Ascending aorta (tissue), 2 donors: ENCODE results near the gene CAMTA1. TPM values are rescaled to one million over a fixed set of nuclear protein-coding genes. Genes with fewer than 3 reads are reported as not detected.

ENCODE experiments used
- DNase-seq, 2 donors: peaks; one replicate each; pipeline ENCODE4 v3.0.0-alpha.2; 2019; ENCODE audit warnings: low spot score in 2 of 2
- H3K27ac ChIP-seq, 2 donors: fragments of 200-600 bp; sonication (generic); one replicate each; pipeline ENCODE4 v1.5.1; 2016 to 2017; ENCODE audit warnings: mild to moderate bottlenecking in 1 of 2
- H3K27me3 ChIP-seq: fragments of 200-600 bp; sonication (generic); one replicate; pipeline ENCODE4 v1.5.1; 2017
- H3K36me3 ChIP-seq, 2 donors: fragments of 200-600 bp; sonication (generic); one replicate each; pipeline ENCODE4 v1.5.1; 2016
- H3K4me1 ChIP-seq, 2 donors: fragments of 200-600 bp; sonication (generic); one replicate each; pipeline ENCODE4 v1.5.1; 2016 to 2017; ENCODE audit warnings: mild to moderate bottlenecking in 1 of 2
- H3K4me3 ChIP-seq, 2 donors: fragments of 200-600 bp; sonication (generic); one replicate each; pipeline ENCODE4 v1.5.1; 2016 to 2017; ENCODE audit warnings: mild to moderate bottlenecking in 1 of 2
- H3K9me3 ChIP-seq, 2 donors: fragments of 200-600 bp; sonication (generic); one replicate each; pipeline ENCODE4 v1.5.1; 2016
- CTCF ChIP-seq, 3 experiments: fragments of 200-600 bp in 2 of 3; fragments of 450-650 bp in 1 of 3; sonication (generic) in 2 of 3; IDR thresholded peaks; one replicate each; pipeline ENCODE4 v1.5.1; 2016 to 2019; ENCODE audit warnings: antibody characterized with exemption in 3 of 3, mild to moderate bottlenecking in 1 of 3, moderate library complexity in 1 of 3
- intact Hi-C: fragments of 100-400 bp; cut with DNase I; formaldehyde crosslinking; loops from one replicate; pipeline ENCODE4 v1.15.1; 2023
- total RNA-seq: library from RNA; depleted of rRNA; stranded (reverse); fragments of >200 nt; gene quantifications from one replicate; pipeline ENCODE4 v1.1.0, GENCODE V29; 2016

CAMTA1 gene
- total RNA-seq, 1 donor from 2014 or later: 53.3 TPM

- H3K9me3 ChIP-seq: no peaks in the 10 kb centered on the region
- H3K36me3 ChIP-seq: no peaks in the 10 kb centered on the region
- no peak overlapping the region for H3K4me3 ChIP-seq
- no peak for TF ChIP-seq CTCF (IDR thresholded peaks at IDR 0.05)
- no peaks in the 10 kb centered on the region for H3K4me1 ChIP-seq
- no peaks in the 10 kb centered on the region for H3K27me3 ChIP-seq
- no peak overlapping the region for H3K27ac ChIP-seq
- no peak for DNase-seq
- intact Hi-C loops: no loop called here
Observed at GRCh38 chr1:6971048-6971447, 185.8 kb downstream of the CAMTA1 start.

- H3K27ac ChIP-seq: no peak overlapping the region
- H3K9me3 ChIP-seq: no peaks in the 10 kb centered on the region
- H3K27me3 ChIP-seq: no peaks in the 10 kb centered on the region
- no peak for DNase-seq
- no peaks in the 10 kb centered on the region for H3K36me3 ChIP-seq
- TF ChIP-seq CTCF (IDR thresholded peaks at IDR 0.05): no peak
- no peaks in the 10 kb centered on the region for H3K4me1 ChIP-seq
- intact Hi-C loops: no loop called here
- H3K4me3 ChIP-seq: no peak overlapping the region
Observed at GRCh38 chr1:6971699-6972098, 186.4 kb downstream of the CAMTA1 start.

DNA sequence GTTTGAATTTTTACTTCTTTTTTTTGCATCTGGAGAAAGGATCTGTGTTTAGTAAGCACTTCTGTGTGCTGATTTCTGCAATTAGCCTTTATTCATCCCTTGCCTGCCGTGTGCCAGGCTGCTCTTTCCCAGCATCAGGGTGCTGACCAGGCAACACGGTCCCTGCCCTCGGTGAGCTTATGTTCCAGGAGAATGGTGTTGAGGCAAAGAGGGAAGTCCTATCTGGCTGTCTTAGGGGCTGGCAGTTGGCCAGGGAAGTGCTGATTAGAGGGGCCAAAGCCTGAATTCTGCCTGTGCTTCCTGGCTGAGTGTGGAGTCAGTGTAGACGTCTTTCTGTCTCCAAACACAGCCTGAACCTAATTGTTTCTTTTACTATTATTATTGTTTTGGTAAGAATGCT is 187.1 kb downstream of the CAMTA1 start:
- intact Hi-C loops: no loop called here
- no peak for DNase-seq
- H3K36me3 ChIP-seq: no peaks in the 10 kb centered on the region

DNA sequence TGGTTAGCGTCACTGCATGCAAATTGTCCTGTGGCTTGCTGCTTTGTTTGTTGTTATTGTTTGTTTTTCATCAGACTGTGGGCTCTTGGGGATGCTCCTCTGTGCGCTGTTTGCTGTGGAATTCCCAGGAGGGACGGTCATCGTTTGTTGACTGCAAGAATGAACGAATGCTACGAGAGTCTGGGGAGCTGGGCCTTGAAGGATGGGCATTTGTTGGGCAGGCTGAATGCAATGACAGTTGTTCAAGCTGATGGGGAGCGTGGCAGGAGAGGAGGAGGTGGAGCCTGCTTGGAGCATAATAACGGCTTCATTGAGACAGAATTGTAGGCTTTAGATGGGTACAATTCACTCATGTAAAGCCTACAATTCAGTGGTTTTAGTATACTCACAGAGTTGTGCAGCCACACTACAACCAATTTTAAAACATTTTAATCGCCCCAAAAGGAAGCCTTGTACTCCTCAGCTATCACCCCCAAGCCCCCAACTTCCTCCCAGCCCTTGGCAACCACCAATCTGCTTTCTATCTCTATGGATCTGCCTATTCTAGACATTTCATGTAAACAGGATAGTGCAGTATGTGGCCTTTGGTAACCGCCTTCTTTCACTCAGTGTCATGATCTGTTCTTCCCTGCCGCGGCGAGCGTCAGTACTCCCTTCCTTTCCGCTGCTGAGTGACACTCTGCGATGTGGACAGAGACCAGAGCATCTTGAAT is 190.2 kb downstream of the CAMTA1 start:
- Histone ChIP-seq H3K9me3 (no peaks in the 10 kb centered on the region), H3K27ac (no peak overlapping the region), H3K27me3 (no peaks in the 10 kb centered on the region), H3K4me1 (no peaks in the 10 kb centered on the region), H3K4me3 (no peak overlapping the region), H3K36me3 (no peaks in the 10 kb centered on the region)
- no peak for TF ChIP-seq CTCF (IDR thresholded peaks at IDR 0.05)
- DNase-seq: no peak
- intact Hi-C loops: no loop called here

More for the DNA sequence above, 187.1 kb downstream of the CAMTA1 start:
- Histone ChIP-seq H3K27ac (no peak overlapping the region), H3K27me3 (no peaks in the 10 kb centered on the region), H3K9me3 (no peaks in the 10 kb centered on the region), H3K4me3 (no peak overlapping the region), H3K4me1 (no peaks in the 10 kb centered on the region)
- no peak for TF ChIP-seq CTCF (IDR thresholded peaks at IDR 0.05)

DNA sequence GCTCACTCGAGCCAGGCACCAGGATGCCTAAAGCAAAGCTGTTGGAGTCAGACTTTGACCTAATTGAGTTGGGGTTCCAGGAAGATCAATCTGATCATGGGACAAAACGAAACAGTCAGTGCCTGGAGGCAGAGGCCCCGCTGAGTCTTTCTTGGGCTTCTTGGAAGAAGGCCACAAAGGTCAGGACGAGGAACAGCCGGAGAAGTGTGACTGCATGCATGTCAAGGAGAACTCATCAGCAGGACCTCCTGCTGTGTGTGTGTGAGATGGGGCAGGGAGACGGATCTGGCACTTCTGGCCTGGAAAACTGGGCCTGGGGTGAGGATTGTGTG is 190.8 kb downstream of the CAMTA1 start:
- TF ChIP-seq CTCF (IDR thresholded peaks at IDR 0.05): no peak
- no peaks in the 10 kb centered on the region for H3K9me3 ChIP-seq
- no peak overlapping the region for H3K4me3 ChIP-seq
- no peaks in the 10 kb centered on the region for H3K36me3 ChIP-seq
- no peak overlapping the region for H3K27ac ChIP-seq
- intact Hi-C loops: no loop called here
- no peak for DNase-seq
- H3K4me1 ChIP-seq: no peaks in the 10 kb centered on the region
- H3K27me3 ChIP-seq: no peaks in the 10 kb centered on the region
